EL (cell line): ENCODE measurements around the gene GABRR1.

Experiments used
- DNase-seq: peaks from one replicate; pipeline ENCODE4 v3.0.0-alpha.2; 2016

Gene GABRR1

GRCh38 chr6:89214197-89214596 lies 3.0 kb downstream of the GABRR1 start:
- DNase-seq: no peak

GRCh38 chr6:89212472-89212871 lies 4.7 kb downstream of the GABRR1 start:
- DNase-seq: no peak

GRCh38 chr6:89209457-89209856 lies 7.7 kb downstream of the GABRR1 start:
- DNase-seq: no peak

GRCh38 chr6:89208551-89208950 lies 8.6 kb downstream of the GABRR1 start:
- no peak for DNase-seq

- DNase-seq: no peak
Measured at GRCh38 chr6:89205819-89206218, 11.3 kb downstream of the GABRR1 start.

- no peak for DNase-seq
Measured at GRCh38 chr6:89204096-89204495, 13.1 kb downstream of the GABRR1 start.

- no peak for DNase-seq
Measured at GRCh38 chr6:89200706-89201215, 16.4 kb downstream of the GABRR1 start.

- no peak for DNase-seq
Measured at GRCh38 chr6:89199579-89199978, 17.6 kb downstream of the GABRR1 start.

GRCh38 chr6:89198235-89198634 lies 18.9 kb downstream of the GABRR1 start:
- no peak for DNase-seq

- DNase-seq: no peak
Measured at GRCh38 chr6:89197141-89197540, 20.0 kb downstream of the GABRR1 start.

- DNase-seq: no peak
Measured at GRCh38 chr6:89194559-89194958, 22.6 kb downstream of the GABRR1 start.

- DNase-seq: no peak
Measured at GRCh38 chr6:89190741-89191140, 26.4 kb downstream of the GABRR1 start.

GRCh38 chr6:89187504-89187903 lies 29.7 kb downstream of the GABRR1 start:
- no peak for DNase-seq

GRCh38 chr6:89186762-89187161 lies 30.4 kb downstream of the GABRR1 start:
- DNase-seq: no peak

GRCh38 chr6:89184344-89184743 lies 32.8 kb downstream of the GABRR1 start:
- DNase-seq: no peak

- DNase-seq: no peak
Measured at GRCh38 chr6:89183294-89183693, 33.9 kb downstream of the GABRR1 start.

- no peak for DNase-seq
Measured at GRCh38 chr6:89180971-89181370, 36.2 kb downstream of the GABRR1 start.

GRCh38 chr6:89180112-89180511 lies 37.0 kb downstream of the GABRR1 start:
- no peak for DNase-seq

GRCh38 chr6:89173634-89174033 lies 43.5 kb downstream of the GABRR1 start:
- no peak for DNase-seq

- no peak for DNase-seq
Measured at GRCh38 chr6:89172131-89172530, 45.0 kb downstream of the GABRR1 start.

- DNase-seq: no peak
Measured at GRCh38 chr6:89162047-89162371, 55.1 kb downstream of the GABRR1 start.

- DNase-seq: no peak
Measured at GRCh38 chr6:89161326-89162046, 55.7 kb downstream of the GABRR1 start.

GRCh38 chr6:89160331-89161092 lies 56.6 kb downstream of the GABRR1 start:
- no peak for DNase-seq

- DNase-seq: peak; percentile 37
Measured at GRCh38 chr6:89154131-89154530, 63.0 kb downstream of the GABRR1 start.
